HEK293 (cell line): ENCODE results near the gene ANO2.

Source experiments
- CTCF ChIA-PET: fragments of 350-600 bp; formaldehyde crosslinking; extraction: SDS; loops from one replicate; lab custom pipeline; 2021; ENCODE audit warnings: antibody characterized with exemption; lab: Yijun Ruan, JAX
- POLR2A ChIA-PET: fragments of 300-600 bp; formaldehyde crosslinking; extraction: SDS; loops from one replicate; lab custom pipeline; 2020; ENCODE audit warnings: antibody characterized with exemption, inconsistent platforms; lab: Yijun Ruan, JAX
- H3K27ac ChIP-seq: fragments of 200-500 bp; sonication (Bioruptor generic); 2 replicates; pipeline ENCODE4 v1.5.1; 2014; ENCODE audit warnings: low read depth, low read length, control low read depth, inconsistent platforms; ENCODE audit errors: extremely low read depth
- H3K36me3 ChIP-seq, 2 experiments: fragments of 200-500 bp in 1 of 2; sonication (Bioruptor generic) in 1 of 2; 1 replicate in 1 of 2; 2 replicates in 1 of 2; pipeline ENCODE4 v1.5.1; 2014 to 2017; ENCODE audit warnings: inconsistent platforms in 2 of 2, low read length in 2 of 2; ENCODE audit not compliant: control insufficient read depth in 2 of 2, insufficient read depth in 1 of 2
- H3K4me1 ChIP-seq: fragments of 200-500 bp; sonication (Bioruptor generic); 2 replicates; pipeline ENCODE4 v1.5.1; 2014; ENCODE audit warnings: mild to moderate bottlenecking, low read length, inconsistent platforms; ENCODE audit not compliant: control insufficient read depth, insufficient read depth
- H3K4me3 ChIP-seq: 2 replicates; pipeline ENCODE4 v1.5.1; 2011; ENCODE audit warnings: low read depth, mild to moderate bottlenecking, control low read depth, low read length, moderate library complexity
- H3K9me3 ChIP-seq: fragments of 200-500 bp; sonication (Bioruptor generic); 2 replicates; pipeline ENCODE4 v1.5.1; 2014; ENCODE audit warnings: low read depth, low read length, inconsistent platforms; ENCODE audit not compliant: control insufficient read depth, insufficient read depth
- GFI1B ChIP-seq: fragments of 450-650 bp; formaldehyde crosslinking; IDR thresholded peaks from 2 replicates; pipeline ENCODE4 v1.5.1; 2016; ENCODE audit warnings: missing biosample characterization, missing genetic modification characterization
- MYNN ChIP-seq: fragments of 450-650 bp; formaldehyde crosslinking; IDR thresholded peaks from 2 replicates; pipeline ENCODE4 v1.5.1; 2016; ENCODE audit warnings: missing biosample characterization, missing genetic modification characterization, borderline replicate concordance
- REPIN1 ChIP-seq: fragments of 450-650 bp; formaldehyde crosslinking; IDR thresholded peaks from 2 replicates; pipeline ENCODE4 v1.5.1; 2017; ENCODE audit warnings: missing biosample characterization, missing genetic modification characterization, low read depth
- SCRT2 ChIP-seq: fragments of 450-650 bp; formaldehyde crosslinking; IDR thresholded peaks from 2 replicates; pipeline ENCODE4 v1.5.1; 2016; ENCODE audit warnings: missing biosample characterization, missing genetic modification characterization
- ZBTB8A ChIP-seq: fragments of 450-650 bp; formaldehyde crosslinking; IDR thresholded peaks from 2 replicates; pipeline ENCODE4 v1.5.1; 2016; ENCODE audit warnings: missing biosample characterization, missing genetic modification characterization
- ZFP41 ChIP-seq: fragments of 450-650 bp; formaldehyde crosslinking; IDR thresholded peaks from 2 replicates; pipeline ENCODE4 v1.5.1; 2016; ENCODE audit warnings: missing biosample characterization, missing genetic modification characterization, borderline replicate concordance
- ZNF155 ChIP-seq: fragments of 450-650 bp; formaldehyde crosslinking; IDR thresholded peaks from 2 replicates; pipeline ENCODE4 v1.5.1; 2016; ENCODE audit warnings: missing biosample characterization, missing genetic modification characterization
- ZNF174 ChIP-seq: fragments of 450-650 bp; formaldehyde crosslinking; IDR thresholded peaks from 2 replicates; pipeline ENCODE4 v1.5.0; 2017; ENCODE audit warnings: missing biosample characterization, mild to moderate bottlenecking, missing genetic modification characterization
- ZNF223 ChIP-seq: fragments of 450-650 bp; formaldehyde crosslinking; IDR thresholded peaks from 2 replicates; pipeline ENCODE4 v1.5.1; 2016; ENCODE audit warnings: missing biosample characterization, missing genetic modification characterization
- ZNF248 ChIP-seq: fragments of 450-650 bp; formaldehyde crosslinking; IDR thresholded peaks from 2 replicates; pipeline ENCODE4 v1.5.1; 2017; ENCODE audit warnings: missing biosample characterization, missing genetic modification characterization
- ZNF302 ChIP-seq: fragments of 450-650 bp; formaldehyde crosslinking; IDR thresholded peaks from 2 replicates; pipeline ENCODE4 v1.5.1; 2016; ENCODE audit warnings: missing biosample characterization, missing genetic modification characterization, low read depth
- ZNF324 ChIP-seq: fragments of 450-650 bp; formaldehyde crosslinking; IDR thresholded peaks from 2 replicates; pipeline ENCODE4 v1.5.1; 2016; ENCODE audit warnings: missing biosample characterization, missing genetic modification characterization
- ZNF341 ChIP-seq: fragments of 450-650 bp; formaldehyde crosslinking; IDR thresholded peaks from 2 replicates; pipeline ENCODE4; 2016; ENCODE audit warnings: low read depth, missing biosample characterization, missing genetic modification characterization
- ZSCAN30 ChIP-seq: fragments of 450-650 bp; IDR thresholded peaks from 2 replicates; pipeline ENCODE4 v1.5.1; 2018; ENCODE audit warnings: missing biosample characterization, mild to moderate bottlenecking, missing genetic modification characterization, moderate library complexity
- TF ChIP-seq, protein P1 (sequence below): fragments of 450-650 bp; formaldehyde crosslinking; IDR thresholded peaks from 2 replicates; pipeline ENCODE4 v1.5.1; 2017; ENCODE audit warnings: missing biosample characterization, missing genetic modification characterization
- TF ChIP-seq, protein P2 (sequence below): fragments of 450-650 bp; formaldehyde crosslinking; conservative IDR thresholded peaks from 2 replicates; pipeline ENCODE4 v1.5.1; 2016; ENCODE audit warnings: low read depth, missing biosample characterization, missing genetic modification characterization
- TF ChIP-seq, protein P3 (sequence below): fragments of 450-650 bp; formaldehyde crosslinking; IDR thresholded peaks from 2 replicates; pipeline ENCODE4 v1.5.1; 2016; ENCODE audit warnings: missing biosample characterization, missing genetic modification characterization
- TF ChIP-seq, protein P4 (sequence below): fragments of 450-650 bp; formaldehyde crosslinking; IDR thresholded peaks from 2 replicates; pipeline ENCODE4 v1.5.1; 2016; ENCODE audit warnings: missing biosample characterization, missing genetic modification characterization, borderline replicate concordance
- TF ChIP-seq, protein P5 (sequence below): fragments of 450-650 bp; formaldehyde crosslinking; IDR thresholded peaks from 2 replicates; pipeline ENCODE4 v1.5.1; 2016; ENCODE audit warnings: missing biosample characterization, missing genetic modification characterization

Gene ANO2

DNA sequence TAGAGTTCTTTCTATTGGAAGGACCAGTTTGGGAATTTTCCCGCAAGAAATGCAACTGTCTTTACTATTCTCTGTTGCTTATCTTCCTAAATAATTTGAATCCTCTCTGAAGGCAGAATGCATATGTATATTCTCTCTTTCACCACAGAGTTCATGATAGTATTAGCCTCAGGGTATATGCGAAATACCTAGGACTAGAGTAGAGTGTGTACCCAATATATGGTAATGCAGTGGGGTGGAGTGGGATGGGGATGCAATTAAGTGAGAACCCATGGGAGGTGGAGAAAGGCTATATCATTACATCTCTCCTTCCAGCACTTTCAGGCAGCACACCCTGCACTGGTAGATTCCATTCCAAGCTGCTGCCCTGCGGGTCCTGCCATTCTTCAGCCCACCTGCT lies 207.3 kb downstream of the ANO2 start (continued):
- TF ChIP-seq, protein P1, sequence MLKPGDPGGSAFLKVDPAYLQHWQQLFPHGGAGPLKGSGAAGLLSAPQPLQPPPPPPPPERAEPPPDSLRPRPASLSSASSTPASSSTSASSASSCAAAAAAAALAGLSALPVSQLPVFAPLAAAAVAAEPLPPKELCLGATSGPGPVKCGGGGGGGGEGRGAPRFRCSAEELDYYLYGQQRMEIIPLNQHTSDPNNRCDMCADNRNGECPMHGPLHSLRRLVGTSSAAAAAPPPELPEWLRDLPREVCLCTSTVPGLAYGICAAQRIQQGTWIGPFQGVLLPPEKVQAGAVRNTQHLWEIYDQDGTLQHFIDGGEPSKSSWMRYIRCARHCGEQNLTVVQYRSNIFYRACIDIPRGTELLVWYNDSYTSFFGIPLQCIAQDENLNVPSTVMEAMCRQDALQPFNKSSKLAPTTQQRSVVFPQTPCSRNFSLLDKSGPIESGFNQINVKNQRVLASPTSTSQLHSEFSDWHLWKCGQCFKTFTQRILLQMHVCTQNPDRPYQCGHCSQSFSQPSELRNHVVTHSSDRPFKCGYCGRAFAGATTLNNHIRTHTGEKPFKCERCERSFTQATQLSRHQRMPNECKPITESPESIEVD = no peak
- TF ChIP-seq ZNF248 (tag by site-specific recombination) = no peak
- TF ChIP-seq, protein P2, sequence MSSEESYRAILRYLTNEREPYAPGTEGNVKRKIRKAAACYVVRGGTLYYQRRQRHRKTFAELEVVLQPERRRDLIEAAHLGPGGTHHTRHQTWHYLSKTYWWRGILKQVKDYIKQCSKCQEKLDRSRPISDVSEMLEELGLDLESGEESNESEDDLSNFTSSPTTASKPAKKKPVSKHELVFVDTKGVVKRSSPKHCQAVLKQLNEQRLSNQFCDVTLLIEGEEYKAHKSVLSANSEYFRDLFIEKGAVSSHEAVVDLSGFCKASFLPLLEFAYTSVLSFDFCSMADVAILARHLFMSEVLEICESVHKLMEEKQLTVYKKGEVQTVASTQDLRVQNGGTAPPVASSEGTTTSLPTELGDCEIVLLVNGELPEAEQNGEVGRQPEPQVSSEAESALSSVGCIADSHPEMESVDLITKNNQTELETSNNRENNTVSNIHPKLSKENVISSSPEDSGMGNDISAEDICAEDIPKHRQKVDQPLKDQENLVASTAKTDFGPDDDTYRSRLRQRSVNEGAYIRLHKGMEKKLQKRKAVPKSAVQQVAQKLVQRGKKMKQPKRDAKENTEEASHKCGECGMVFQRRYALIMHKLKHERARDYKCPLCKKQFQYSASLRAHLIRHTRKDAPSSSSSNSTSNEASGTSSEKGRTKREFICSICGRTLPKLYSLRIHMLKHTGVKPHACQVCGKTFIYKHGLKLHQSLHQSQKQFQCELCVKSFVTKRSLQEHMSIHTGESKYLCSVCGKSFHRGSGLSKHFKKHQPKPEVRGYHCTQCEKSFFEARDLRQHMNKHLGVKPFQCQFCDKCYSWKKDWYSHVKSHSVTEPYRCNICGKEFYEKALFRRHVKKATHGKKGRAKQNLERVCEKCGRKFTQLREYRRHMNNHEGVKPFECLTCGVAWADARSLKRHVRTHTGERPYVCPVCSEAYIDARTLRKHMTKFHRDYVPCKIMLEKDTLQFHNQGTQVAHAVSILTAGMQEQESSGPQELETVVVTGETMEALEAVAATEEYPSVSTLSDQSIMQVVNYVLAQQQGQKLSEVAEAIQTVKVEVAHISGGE (tag by site-specific recombination) = no peak
- TF ChIP-seq ZNF302 = no peak
- TF ChIP-seq ZNF341 (tag by site-specific recombination) = no peak
- TF ChIP-seq, protein P3, sequence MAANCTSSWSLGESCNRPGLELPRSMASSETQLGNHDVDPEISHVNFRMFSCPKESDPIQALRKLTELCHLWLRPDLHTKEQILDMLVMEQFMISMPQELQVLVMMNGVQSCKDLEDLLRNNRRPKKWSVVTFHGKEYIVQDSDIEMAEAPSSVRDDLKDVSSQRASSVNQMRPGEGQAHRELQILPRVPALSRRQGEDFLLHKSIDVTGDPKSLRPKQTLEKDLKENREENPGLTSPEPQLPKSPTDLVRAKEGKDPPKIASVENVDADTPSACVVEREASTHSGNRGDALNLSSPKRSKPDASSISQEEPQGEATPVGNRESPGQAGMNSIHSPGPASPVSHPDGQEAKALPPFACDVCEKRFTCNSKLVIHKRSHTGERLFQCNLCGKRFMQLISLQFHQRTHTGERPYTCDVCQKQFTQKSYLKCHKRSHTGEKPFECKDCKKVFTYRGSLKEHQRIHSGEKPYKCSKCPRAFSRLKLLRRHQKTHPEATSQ (tag by site-specific recombination) = no peak
- no peak for TF ChIP-seq GFI1B (tag by site-specific recombination)
- no peak for TF ChIP-seq ZSCAN30 (tag by site-specific recombination)
- TF ChIP-seq ZNF174 (tag by site-specific recombination) = no peak

DNA sequence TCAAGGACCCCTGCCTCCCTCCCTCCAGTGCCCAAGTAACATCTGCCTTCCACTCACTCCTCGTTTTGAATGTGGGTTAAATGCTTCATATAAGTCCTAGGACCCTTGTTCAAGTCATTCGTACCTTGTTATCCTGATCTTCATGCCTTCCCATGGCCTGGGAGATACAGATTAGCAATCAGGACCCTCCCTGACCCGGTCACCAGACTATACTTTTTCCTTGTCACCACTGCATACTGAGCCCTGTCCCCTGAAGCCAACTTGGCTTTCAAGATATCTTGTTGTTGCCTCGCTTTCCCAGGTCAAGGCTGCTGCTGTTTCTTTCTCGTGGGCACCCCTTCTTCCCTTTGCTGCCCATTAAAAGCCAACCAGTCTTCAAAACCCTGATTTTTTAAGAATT lies 208.5 kb downstream of the ANO2 start:
- ChIA-PET POLR2A (no interaction called here), CTCF (interaction anchor here (1.0 to 3.5 kb wide), 2 partner anchors 8 to 10 kb away, joined by 3 to 19 read pairs; no protein-coding TSS in a partner anchor)
- H3K27ac ChIP-seq = no peak overlapping the region
- no peaks in the 10 kb centered on the region for H3K36me3 ChIP-seq
- H3K4me3 ChIP-seq = no peak overlapping the region
- no peak for TF ChIP-seq ZNF324 (tag by site-specific recombination)
- H3K9me3 ChIP-seq = no peaks in the 10 kb centered on the region
- no peaks in the 10 kb centered on the region for H3K4me1 ChIP-seq

DNA sequence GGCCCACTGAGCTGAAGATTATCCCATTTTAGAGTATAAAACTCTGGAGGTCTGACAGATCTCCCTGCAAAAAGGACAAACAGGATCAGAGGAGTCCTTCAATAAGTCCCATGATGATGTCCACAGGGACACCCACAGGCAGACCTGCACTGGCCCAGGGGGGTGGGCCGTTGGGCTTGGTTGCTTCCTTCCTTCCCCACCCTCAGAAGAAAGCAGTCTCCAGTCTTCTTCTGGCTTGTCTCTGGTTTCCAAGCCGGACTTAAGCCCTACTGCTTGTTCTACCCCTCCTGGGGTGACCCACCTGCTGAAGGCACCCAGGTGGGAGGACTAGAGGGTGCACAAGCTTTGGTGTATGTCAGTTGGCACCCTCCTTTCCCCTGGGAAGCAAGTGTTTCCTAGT lies 209.0 kb downstream of the ANO2 start:
- TF ChIP-seq ZBTB8A (tag by site-specific recombination) = no peak
- TF ChIP-seq, protein P4, sequence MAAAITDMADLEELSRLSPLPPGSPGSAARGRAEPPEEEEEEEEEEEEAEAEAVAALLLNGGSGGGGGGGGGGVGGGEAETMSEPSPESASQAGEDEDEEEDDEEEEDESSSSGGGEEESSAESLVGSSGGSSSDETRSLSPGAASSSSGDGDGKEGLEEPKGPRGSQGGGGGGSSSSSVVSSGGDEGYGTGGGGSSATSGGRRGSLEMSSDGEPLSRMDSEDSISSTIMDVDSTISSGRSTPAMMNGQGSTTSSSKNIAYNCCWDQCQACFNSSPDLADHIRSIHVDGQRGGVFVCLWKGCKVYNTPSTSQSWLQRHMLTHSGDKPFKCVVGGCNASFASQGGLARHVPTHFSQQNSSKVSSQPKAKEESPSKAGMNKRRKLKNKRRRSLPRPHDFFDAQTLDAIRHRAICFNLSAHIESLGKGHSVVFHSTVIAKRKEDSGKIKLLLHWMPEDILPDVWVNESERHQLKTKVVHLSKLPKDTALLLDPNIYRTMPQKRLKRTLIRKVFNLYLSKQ (tag by site-specific recombination) = no peak
- no peak for TF ChIP-seq MYNN (tag by site-specific recombination)
- TF ChIP-seq ZSCAN30 (tag by site-specific recombination) = no peak
- no peak for TF ChIP-seq ZNF155 (tag by site-specific recombination)
- TF ChIP-seq ZNF223 (tag by site-specific recombination) = no peak
- no peak for TF ChIP-seq SCRT2 (tag by site-specific recombination)
- no peak for TF ChIP-seq ZFP41 (tag by site-specific recombination)
- TF ChIP-seq, protein P5, sequence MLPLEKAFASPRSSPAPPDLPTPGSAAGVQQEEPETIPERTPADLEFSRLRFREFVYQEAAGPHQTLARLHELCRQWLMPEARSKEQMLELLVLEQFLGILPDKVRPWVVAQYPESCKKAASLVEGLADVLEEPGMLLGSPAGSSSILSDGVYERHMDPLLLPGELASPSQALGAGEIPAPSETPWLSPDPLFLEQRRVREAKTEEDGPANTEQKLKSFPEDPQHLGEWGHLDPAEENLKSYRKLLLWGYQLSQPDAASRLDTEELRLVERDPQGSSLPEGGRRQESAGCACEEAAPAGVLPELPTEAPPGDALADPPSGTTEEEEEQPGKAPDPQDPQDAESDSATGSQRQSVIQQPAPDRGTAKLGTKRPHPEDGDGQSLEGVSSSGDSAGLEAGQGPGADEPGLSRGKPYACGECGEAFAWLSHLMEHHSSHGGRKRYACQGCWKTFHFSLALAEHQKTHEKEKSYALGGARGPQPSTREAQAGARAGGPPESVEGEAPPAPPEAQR (tag by site-specific recombination) = no peak
- no peak for TF ChIP-seq REPIN1 (tag by site-specific recombination)
- TF ChIP-seq, all 188 proteins: peak for 0
- POLR2A ChIA-PET = no interaction called here
- H3K4me1 ChIP-seq = no peaks in the 10 kb centered on the region
- H3K4me3 ChIP-seq = no peak overlapping the region
- no peak overlapping the region for H3K27ac ChIP-seq
- no peaks in the 10 kb centered on the region for H3K9me3 ChIP-seq
- CTCF ChIA-PET = interaction anchor here (2.1 to 3.5 kb wide), 2 partner anchors 9 to 11 kb away, joined by 5 to 19 read pairs; no protein-coding TSS in a partner anchor
- H3K36me3 ChIP-seq = no peaks in the 10 kb centered on the region
